HepG2 (cell line): Measurements from ENCODE around the gene CLASP1. TPM values are rescaled to one million over a fixed set of nuclear protein-coding genes. Genes with fewer than 3 reads are reported as not detected.

Experiments used
- ARID3A ChIP-seq: IDR thresholded peaks from 2 replicates; pipeline ENCODE4 v1.6.1; 2012; ENCODE audit warnings: low read depth, low read length, improper control_type of control experiment
- HNF4G ChIP-seq, 2 experiments: sonication (generic) in 1 of 2; formaldehyde crosslinking in 1 of 2; IDR thresholded peaks; 2 replicates each; pipeline versions ENCODE4 v1.4.0 to v1.6.1; 2011 to 2020; ENCODE audit warnings: borderline replicate concordance in 2 of 2, low read depth in 2 of 2, mild to moderate bottlenecking in 2 of 2, low read length in 1 of 2, missing genetic modification reagents in 1 of 2, moderate library complexity in 1 of 2
- IRF2 ChIP-seq: IDR thresholded peaks from 2 replicates; pipeline ENCODE4 v1.6.1; 2018; ENCODE audit warnings: missing genetic modification reagents, missing compliant biosample characterization
- KAT8 ChIP-seq: IDR thresholded peaks from 2 replicates; pipeline ENCODE4 v1.6.1; 2016; ENCODE audit warnings: missing genetic modification reagents, missing compliant biosample characterization
- NR2F6 ChIP-seq, 2 experiments: IDR thresholded peaks; 2 replicates each; pipeline ENCODE4 v1.6.1; 2016; ENCODE audit warnings: antibody characterized with exemption in 1 of 2, mild to moderate bottlenecking in 1 of 2
- PHF21A ChIP-seq: sonication (generic); formaldehyde crosslinking; IDR thresholded peaks from 2 replicates; pipeline ENCODE4 v1.5.0; 2020; ENCODE audit warnings: mild to moderate bottlenecking, missing genetic modification reagents
- SOX5 ChIP-seq: IDR thresholded peaks from 2 replicates; pipeline ENCODE4 v1.6.1; 2016; ENCODE audit warnings: borderline replicate concordance
- TARDBP ChIP-seq: sonication (generic); formaldehyde crosslinking; IDR thresholded peaks from 2 replicates; pipeline ENCODE4 v1.8.0; 2022; ENCODE audit warnings: mild to moderate bottlenecking, missing genetic modification reagents
- U2AF1 ChIP-seq: fragments of 200-400 bp; formaldehyde crosslinking; optimal IDR thresholded peaks from 2 replicates; pipeline ENCODE3; 2017; ENCODE audit warnings: mild to moderate bottlenecking, low read depth, low read length
- ZNF629 ChIP-seq: sonication (generic); formaldehyde crosslinking; conservative IDR thresholded peaks from 2 replicates; pipeline ENCODE4 v1.5.0; 2020; ENCODE audit warnings: missing genetic modification reagents
- ZSCAN20 ChIP-seq: sonication (generic); formaldehyde crosslinking; IDR thresholded peaks from 2 replicates; pipeline ENCODE4 v1.4.0; 2020; ENCODE audit warnings: missing genetic modification reagents, mild to moderate bottlenecking, borderline replicate concordance
- ZSCAN9 ChIP-seq: IDR thresholded peaks from 2 replicates; pipeline ENCODE4 v1.6.1; 2016; ENCODE audit warnings: borderline replicate concordance
- polyA plus RNA-seq, 8 experiments: library from polyadenylated mRNA; depleted of rRNA in 3 of 8; stranded (reverse) in 7 of 8; unstranded in 1 of 8; fragments of >200 nt; fragmentation: Illumina TruSeq in 4 of 8; extraction: Trizol in 4 of 8; gene quantifications; 2 replicates each; pipeline versions ENCODE4 v1.2.1 to v1.2.3, GENCODE V29; 2011 to 2016; ENCODE audit warnings: low read depth in 4 of 8, missing spikeins in 1 of 8, mixed read lengths in 1 of 8; ENCODE audit not compliant: insufficient read depth in 1 of 8
- total RNA-seq, 5 experiments: library from RNA; depleted of rRNA; stranded (reverse); fragments of >200 nt; fragmentation: Illumina TruSeq; extraction: Trizol; gene quantifications; 2 replicates each; pipeline ENCODE4 v1.2.3, GENCODE V29; 2016; ENCODE audit warnings: low read depth in 1 of 5
- TF ChIP-seq, protein P1 (sequence below): sonication (generic); formaldehyde crosslinking; IDR thresholded peaks from 2 replicates; pipeline ENCODE4 v1.5.1; 2020; ENCODE audit warnings: mild to moderate bottlenecking, missing genetic modification reagents, borderline replicate concordance
- TF ChIP-seq, protein P2 (sequence below): sonication (generic); formaldehyde crosslinking; IDR thresholded peaks from 2 replicates; pipeline ENCODE4 v1.4.0; 2020; ENCODE audit warnings: missing genetic modification reagents, mild to moderate bottlenecking, borderline replicate concordance
- TF ChIP-seq, protein P3 (sequence below): sonication (generic); formaldehyde crosslinking; IDR thresholded peaks from 2 replicates; pipeline ENCODE4 v1.5.0; 2020; ENCODE audit warnings: mild to moderate bottlenecking, missing genetic modification reagents

The CLASP1 gene
- total and polyA plus RNA-seq, 2 of the 13 experiments (the other 11 are each of a cell fraction or from before 2014, with no cell fraction given), result 11.7 to 47.9 TPM

- TF ChIP-seq SOX5 (CRISPR knock-in tag) (peak; percentile 71; the same call in 1 of the 2 replicates), ZNF629 (CRISPR knock-in tag) (peak; percentile 46; the same call in 1 of the 2 replicates), KAT8 (CRISPR knock-in tag) (peak; percentile 78), PHF21A (CRISPR knock-in tag) (peak; percentile 94), HNF4G (IDR thresholded peaks at IDR 0.05; ENCODE audit: borderline replicate concordance, low read depth, low read length) (peak; percentile 77; the same call in 1 of the 2 replicates), HNF4G (CRISPR knock-in tag; IDR thresholded peaks at IDR 0.05; ENCODE audit: borderline replicate concordance, low read depth) (no peak; the same call in 1 of the 2 replicates), ZSCAN20 (0 out of 2 replicates have a peak, but pooled peaks have one; percentile 60), TARDBP (CRISPR knock-in tag) (peak; percentile 80; the same call in 1 of the 2 replicates), ARID3A (peak; percentile 92), ZSCAN9 (CRISPR knock-in tag) (peak; percentile 32; the same call in 1 of the 2 replicates), U2AF1 (no peak), IRF2 (CRISPR knock-in tag) (peak; percentile 80), NR2F6 (IDR thresholded peaks at IDR 0.05) (peak; percentile 54), NR2F6 (CRISPR knock-in tag; IDR thresholded peaks at IDR 0.05) (peak; percentile 84)
- TF ChIP-seq, protein P1, sequence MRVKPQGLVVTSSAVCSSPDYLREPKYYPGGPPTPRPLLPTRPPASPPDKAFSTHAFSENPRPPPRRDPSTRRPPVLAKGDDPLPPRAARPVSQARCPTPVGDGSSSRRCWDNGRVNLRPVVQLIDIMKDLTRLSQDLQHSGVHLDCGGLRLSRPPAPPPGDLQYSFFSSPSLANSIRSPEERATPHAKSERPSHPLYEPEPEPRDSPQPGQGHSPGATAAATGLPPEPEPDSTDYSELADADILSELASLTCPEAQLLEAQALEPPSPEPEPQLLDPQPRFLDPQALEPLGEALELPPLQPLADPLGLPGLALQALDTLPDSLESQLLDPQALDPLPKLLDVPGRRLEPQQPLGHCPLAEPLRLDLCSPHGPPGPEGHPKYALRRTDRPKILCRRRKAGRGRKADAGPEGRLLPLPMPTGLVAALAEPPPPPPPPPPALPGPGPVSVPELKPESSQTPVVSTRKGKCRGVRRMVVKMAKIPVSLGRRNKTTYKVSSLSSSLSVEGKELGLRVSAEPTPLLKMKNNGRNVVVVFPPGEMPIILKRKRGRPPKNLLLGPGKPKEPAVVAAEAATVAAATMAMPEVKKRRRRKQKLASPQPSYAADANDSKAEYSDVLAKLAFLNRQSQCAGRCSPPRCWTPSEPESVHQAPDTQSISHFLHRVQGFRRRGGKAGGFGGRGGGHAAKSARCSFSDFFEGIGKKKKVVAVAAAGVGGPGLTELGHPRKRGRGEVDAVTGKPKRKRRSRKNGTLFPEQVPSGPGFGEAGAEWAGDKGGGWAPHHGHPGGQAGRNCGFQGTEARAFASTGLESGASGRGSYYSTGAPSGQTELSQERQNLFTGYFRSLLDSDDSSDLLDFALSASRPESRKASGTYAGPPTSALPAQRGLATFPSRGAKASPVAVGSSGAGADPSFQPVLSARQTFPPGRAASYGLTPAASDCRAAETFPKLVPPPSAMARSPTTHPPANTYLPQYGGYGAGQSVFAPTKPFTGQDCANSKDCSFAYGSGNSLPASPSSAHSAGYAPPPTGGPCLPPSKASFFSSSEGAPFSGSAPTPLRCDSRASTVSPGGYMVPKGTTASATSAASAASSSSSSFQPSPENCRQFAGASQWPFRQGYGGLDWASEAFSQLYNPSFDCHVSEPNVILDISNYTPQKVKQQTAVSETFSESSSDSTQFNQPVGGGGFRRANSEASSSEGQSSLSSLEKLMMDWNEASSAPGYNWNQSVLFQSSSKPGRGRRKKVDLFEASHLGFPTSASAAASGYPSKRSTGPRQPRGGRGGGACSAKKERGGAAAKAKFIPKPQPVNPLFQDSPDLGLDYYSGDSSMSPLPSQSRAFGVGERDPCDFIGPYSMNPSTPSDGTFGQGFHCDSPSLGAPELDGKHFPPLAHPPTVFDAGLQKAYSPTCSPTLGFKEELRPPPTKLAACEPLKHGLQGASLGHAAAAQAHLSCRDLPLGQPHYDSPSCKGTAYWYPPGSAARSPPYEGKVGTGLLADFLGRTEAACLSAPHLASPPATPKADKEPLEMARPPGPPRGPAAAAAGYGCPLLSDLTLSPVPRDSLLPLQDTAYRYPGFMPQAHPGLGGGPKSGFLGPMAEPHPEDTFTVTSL (CRISPR knock-in tag), result peak; percentile 17; the same call in 1 of the 2 replicates
- TF ChIP-seq, protein P2, sequence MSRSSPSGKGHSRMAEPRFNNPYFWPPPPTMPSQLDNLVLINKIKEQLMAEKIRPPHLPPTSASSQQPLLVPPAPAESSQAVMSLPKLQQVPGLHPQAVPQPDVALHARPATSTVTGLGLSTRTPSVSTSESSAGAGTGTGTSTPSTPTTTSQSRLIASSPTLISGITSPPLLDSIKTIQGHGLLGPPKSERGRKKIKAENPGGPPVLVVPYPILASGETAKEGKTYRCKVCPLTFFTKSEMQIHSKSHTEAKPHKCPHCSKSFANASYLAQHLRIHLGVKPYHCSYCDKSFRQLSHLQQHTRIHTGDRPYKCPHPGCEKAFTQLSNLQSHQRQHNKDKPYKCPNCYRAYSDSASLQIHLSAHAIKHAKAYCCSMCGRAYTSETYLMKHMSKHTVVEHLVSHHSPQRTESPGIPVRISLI (CRISPR knock-in tag), result no peak
- TF ChIP-seq, protein P3, sequence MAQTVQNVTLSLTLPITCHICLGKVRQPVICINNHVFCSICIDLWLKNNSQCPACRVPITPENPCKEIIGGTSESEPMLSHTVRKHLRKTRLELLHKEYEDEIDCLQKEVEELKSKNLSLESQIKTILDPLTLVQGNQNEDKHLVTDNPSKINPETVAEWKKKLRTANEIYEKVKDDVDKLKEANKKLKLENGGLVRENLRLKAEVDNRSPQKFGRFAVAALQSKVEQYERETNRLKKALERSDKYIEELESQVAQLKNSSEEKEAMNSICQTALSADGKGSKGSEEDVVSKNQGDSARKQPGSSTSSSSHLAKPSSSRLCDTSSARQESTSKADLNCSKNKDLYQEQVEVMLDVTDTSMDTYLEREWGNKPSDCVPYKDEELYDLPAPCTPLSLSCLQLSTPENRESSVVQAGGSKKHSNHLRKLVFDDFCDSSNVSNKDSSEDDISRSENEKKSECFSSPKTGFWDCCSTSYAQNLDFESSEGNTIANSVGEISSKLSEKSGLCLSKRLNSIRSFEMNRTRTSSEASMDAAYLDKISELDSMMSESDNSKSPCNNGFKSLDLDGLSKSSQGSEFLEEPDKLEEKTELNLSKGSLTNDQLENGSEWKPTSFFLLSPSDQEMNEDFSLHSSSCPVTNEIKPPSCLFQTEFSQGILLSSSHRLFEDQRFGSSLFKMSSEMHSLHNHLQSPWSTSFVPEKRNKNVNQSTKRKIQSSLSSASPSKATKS, result no peak
- TF ChIP-seq, all 625 proteins: peak for 158
These were observed 81.3 kb downstream of the CLASP1 start (continued) for GRCh38 chr2:121567957-121568409.
